GM18517 (cell line): Measurements from ENCODE around the gene MKS1.

Experiments
- ATAC-seq: cut with Tn5 transposase; IDR thresholded peaks from one replicate; pipeline ENCODE4 v1.9.1; 2021; ENCODE audit warnings: mild to moderate bottlenecking, moderate library complexity; ENCODE audit not compliant: unreplicated experiment

The MKS1 gene

GRCh38 chr17:58245428-58246103, 26.5 kb upstream of the MKS1 start:
- ATAC-seq: no peak

DNA sequence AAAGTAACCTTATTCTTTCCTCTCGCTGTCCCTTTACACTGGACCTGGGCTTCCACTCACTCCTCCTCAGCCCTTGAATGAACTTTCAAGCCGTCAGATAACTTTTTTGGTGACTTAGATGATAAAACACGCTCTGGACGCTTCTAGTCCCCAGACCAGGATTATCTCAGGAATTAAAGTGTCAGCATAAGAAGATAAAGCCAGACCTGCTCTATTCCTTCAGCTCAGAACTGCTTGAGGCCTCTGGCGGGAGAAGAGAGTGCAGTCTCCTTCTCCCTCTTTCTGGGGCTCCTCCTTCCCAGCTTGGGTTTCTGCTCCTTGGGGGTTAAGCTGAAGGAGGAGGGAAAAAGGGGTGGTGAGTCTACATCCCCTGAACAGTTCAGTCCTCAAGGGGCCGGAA, 25.9 kb upstream of the MKS1 start:
- ATAC-seq: no peak

DNA sequence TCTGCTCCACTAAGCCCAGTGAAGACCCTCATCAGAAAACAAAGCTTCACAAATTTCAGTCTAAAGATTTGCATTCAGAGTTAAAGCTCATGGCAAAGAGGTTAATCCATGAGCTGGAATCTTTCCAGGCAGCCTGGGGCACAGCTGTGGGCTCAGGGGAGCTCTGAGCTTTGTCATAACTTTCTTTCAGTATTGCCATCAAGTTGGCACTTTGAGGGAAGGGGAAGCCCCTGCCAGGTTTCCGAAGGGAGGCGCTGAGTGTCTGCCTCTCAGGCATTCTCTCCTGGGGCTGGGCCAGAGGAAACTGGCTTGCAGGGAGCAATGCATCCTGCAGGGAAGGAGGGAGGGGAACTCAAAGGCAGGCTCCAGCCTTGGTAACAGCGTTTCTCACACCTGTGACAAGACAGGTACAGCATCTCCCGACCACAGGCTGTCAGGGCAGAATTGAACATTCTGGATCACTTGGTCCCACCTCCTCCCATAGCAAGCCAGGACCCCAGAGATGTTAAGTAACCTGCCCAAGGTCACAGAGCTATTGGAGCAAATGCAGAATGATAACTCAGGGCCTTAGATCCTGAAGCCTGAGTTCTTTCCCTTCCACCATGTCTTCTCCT, 23.2 kb upstream of the MKS1 start:
- ATAC-seq: no peak

DNA sequence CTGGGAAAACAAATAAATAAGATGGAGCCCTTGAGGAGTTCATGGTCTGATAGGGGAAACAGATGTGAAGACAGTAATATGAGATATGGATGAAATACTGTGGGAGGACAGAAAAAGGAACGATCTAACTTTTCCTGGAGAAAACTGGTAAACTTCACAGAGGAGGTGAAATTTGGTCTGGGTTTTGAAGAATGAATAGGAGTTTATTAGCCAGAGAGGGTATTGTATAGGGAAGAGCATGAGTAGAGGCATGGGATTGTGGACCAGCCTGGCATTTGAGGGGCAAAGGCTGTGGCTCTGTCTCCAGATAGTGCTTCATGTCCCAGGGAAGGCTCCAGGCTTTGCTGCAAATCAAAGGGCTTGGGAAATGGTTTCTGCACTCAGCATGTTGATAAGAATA, 20.9 kb upstream of the MKS1 start:
- no peak for ATAC-seq

GRCh38 chr17:58238147-58238634, 19.1 kb upstream of the MKS1 start, which contains the start of gene LPO:
TSS of gene LPO (plus strand) at chr17:58238584. CDS start at chr17:58242980, 4,396 bp downstream.
- ATAC-seq: no peak

DNA sequence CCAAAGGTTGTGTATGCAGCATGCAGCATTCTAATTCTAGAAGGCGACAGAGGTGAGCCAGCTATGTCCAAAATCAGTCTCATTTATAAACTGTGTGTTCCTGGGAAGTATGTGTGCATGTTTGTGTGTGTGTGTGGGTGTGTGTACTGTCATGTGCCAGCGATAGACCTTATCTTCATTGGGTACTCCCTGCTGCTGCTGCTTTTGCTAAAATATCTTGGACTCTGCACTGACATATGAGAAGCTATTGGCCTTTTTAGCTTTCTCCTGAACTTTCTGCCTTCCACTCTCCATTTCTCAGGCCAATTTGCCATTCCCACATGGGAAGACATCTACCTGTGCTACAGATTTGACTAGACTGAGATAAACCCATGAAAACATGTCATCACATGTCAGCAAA, 17.3 kb upstream of the MKS1 start:
- no peak for ATAC-seq

GRCh38 chr17:58235821-58236220, 16.8 kb upstream of the MKS1 start:
- no peak for ATAC-seq

DNA sequence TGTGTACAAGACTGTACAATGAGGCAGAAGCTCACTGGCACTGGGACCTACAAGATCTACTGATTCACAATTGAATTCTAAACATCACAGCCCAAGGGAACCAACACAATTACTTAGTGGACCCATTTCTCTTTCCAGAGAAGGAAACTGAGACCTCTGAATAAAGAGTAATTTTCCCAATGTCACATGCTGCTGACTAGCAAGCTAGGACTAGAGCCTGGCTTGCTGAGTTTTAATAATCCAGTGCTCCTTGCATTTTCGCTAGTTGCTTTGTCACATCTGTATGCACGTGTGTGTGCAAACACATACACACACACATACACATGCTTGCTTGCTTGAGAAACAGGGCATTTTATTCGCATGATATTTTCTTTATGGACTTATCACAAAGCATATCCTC, 15.5 kb upstream of the MKS1 start:
- ATAC-seq: no peak

DNA sequence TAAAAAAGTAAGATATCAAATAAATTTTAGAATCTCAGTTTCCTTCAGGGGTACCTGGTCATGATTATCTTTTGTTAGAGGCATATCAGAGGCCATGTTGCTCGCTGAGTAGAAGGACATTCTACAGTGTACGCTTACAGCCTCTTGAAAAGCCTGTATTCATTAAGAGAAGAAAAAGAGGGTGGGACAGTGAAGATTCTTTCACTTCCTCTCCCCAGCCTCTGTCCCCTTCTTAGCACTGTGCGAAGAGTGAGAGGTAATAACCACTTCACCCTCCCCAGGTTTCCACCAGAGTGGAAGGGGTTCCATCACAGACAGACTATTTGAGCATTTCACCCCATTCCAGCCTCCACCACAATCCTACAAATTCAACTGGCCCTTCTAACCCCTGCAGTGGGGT, 14.5 kb upstream of the MKS1 start:
- ATAC-seq: peak; percentile 69

DNA sequence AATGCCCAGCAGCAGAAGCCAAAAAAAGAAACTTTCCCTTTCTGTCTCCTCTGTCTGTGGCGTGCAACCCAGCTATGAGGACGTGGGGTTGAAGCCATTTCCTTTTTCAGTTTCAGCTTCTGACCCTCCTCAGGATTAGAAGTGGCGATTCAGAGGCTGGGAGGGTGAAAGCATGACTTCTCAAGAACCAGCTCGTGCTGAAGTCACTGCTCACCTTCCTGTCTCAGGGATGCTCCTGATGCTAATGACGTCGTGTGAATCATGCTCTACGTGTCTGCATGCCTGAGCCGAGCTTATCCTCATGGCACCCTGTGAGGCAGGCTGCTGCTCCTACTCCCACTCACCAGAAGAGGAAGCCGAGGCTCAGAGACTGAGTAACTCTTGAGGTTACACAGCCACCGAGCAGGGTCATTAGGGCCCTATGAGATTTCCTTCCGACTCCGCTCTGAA, 13.7 kb upstream of the MKS1 start:
- ATAC-seq: peak; percentile 65

DNA sequence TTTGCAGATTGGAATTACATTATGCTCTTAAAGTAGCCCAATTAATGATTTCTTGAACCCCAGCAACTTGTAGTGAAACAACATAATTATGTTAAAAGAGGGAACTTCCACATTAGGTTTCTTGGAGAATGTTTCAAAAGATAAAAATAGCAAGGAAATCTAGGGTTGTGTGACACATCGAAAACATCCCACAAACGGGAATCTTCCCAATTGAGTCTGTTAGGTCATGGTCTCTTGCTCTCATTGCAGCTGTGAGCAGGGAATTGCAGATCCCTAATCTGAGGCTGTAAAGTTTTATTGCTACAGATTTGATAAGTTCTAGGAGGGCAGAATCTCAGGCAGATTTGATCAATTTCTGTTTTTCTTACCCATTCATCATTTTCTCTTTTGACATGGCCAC, 12.6 kb upstream of the MKS1 start:
- ATAC-seq: no peak

GRCh38 chr17:58229881-58230280, 10.8 kb upstream of the MKS1 start:
- ATAC-seq: no peak

GRCh38 chr17:58229384-58229783, 10.3 kb upstream of the MKS1 start:
- no peak for ATAC-seq

DNA sequence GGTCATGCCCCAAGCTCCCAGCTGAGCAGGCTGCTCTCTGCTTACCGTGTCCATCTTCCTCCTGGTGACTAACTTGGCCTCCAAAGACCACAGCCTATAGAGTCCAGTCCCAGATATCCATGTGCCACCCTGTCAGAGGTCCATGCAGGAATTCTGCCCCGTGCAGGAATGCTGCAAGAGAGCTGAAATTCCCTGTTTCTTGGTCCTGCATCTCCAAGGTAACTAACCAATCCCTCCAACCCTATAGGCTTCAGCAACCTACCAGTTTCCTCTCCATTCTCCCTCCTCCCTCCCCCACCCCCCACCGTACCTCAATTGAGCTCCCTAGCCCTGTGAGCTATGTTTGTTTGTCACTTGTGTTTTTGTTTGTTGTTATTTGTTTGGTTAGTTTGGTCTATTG, 9.6 kb upstream of the MKS1 start:
- ATAC-seq: no peak

GRCh38 chr17:58227733-58228132, 8.7 kb upstream of the MKS1 start:
- no peak for ATAC-seq

DNA sequence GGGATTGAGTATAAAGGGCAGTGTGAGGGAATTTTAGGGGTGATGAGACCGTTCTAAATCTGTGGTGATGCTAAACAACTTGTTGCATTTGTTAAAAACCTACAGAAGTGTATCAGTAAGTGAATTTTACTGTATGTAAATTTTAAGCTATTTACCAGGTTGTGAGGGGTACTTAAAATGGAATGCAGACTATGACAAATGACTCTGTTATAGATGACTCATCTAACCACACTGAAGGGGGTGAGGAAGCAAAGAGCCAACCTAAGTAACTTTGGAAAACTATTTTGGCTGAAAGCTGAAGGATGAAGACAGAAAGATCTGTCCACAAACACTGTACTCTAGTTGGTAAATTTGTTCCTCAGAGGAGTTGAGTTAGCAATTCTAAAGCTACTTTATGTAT, 5.3 kb upstream of the MKS1 start:
- ATAC-seq: no peak

DNA sequence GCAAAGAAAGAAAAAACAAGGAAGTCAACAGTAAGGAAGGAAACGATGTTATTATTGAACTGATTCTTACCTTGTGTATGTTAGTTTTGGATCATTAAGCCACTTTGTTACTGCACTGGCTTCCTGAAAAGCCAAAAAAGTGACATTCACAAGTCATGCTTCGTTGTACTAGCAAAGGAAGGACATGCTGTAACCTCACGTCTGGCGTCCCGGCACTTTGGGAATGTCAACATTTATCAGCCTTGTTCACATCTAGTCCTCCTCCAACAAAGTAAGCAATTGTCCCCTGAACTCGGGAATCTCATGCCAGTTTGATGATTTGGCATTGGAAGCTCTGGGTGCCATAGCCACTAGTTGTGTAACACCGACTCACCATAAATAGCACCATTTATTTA, 731 bp upstream of the MKS1 start:
- no peak for ATAC-seq

GRCh38 chr17:58217766-58218165, 1.3 kb downstream of the MKS1 start:
- peak; percentile 44 for ATAC-seq

GRCh38 chr17:58215685-58216084, 3.4 kb downstream of the MKS1 start:
- no peak for ATAC-seq

- no peak for ATAC-seq
Observed at GRCh38 chr17:58210922-58211321, 8.1 kb downstream of the MKS1 start.

GRCh38 chr17:58208344-58208743, 10.7 kb downstream of the MKS1 start:
- ATAC-seq: no peak

DNA sequence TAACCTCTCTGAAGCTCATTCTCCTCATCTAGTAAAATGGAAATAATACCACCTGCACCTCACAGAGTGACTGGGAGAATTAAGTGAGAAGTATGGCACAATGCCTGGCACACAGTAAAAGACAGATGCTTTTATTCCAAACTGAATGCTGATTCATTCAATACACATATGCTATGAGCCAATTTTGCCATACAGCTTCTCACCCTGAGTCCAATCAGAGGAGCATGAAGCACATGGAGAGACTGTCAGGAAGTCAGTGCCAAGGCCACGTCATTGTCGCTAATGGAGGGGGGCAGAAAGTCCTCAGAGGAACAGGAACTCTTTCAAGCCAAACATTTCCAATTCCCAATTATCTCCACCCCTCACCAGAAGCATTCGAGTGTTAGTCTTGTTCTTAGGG, 11.6 kb downstream of the MKS1 start:
- ATAC-seq: no peak

- no peak for ATAC-seq
Observed at GRCh38 chr17:58205936-58206335, 13.1 kb downstream of the MKS1 start.
